IgD-negative memory B cell (primary cell): Measurements from ENCODE around the gene GCHFR. TPM values are rescaled to one million over a fixed set of nuclear protein-coding genes. Genes with fewer than 3 reads are reported as not detected.

Experiments
- H3K27ac Mint-ChIP-seq, 3 donors: one replicate each; pipeline ENCODE4 v1.8.0; 2020 to 2022; ENCODE audit warnings: mild to moderate bottlenecking in 3 of 3, mixed read lengths in 3 of 3, moderate library complexity in 1 of 3
- H3K27me3 Mint-ChIP-seq: one replicate; pipeline ENCODE4 v1.8.0; 2021; ENCODE audit warnings: mixed read lengths
- H3K36me3 Mint-ChIP-seq: one replicate; pipeline ENCODE4 v1.8.0; 2020; ENCODE audit warnings: mild to moderate bottlenecking, mixed read lengths
- H3K4me1 Mint-ChIP-seq, 3 donors: one replicate each; pipeline ENCODE4 v1.8.0; 2020 to 2022; ENCODE audit warnings: mixed read lengths in 3 of 3, mild to moderate bottlenecking in 1 of 3
- H3K4me3 Mint-ChIP-seq, 4 donors: one replicate each; pipeline ENCODE4 v1.8.0; 2020 to 2022; ENCODE audit warnings: mild to moderate bottlenecking in 4 of 4, mixed read lengths in 4 of 4, moderate library complexity in 3 of 4
- H3K9me3 Mint-ChIP-seq, 3 donors: one replicate each; pipeline ENCODE4 v1.8.0; 2020 to 2021; ENCODE audit warnings: mixed read lengths in 3 of 3, mild to moderate bottlenecking in 1 of 3
- polyA plus RNA-seq: library from polyadenylated mRNA; unstranded; fragments of 300-500 nt; fragmentation: Illumina TruSeq; gene quantifications from one replicate; pipeline ENCODE4 v1.2.3, GENCODE V29; 2021

The GCHFR gene
- polyA plus RNA-seq, 1 donor from 2014 or later: 44.2 TPM

GRCh38 chr15:40746916-40747418, 16.9 kb upstream of the GCHFR start:
- peaks cover 0 to 1% (median 0%) of the 10 kb centered on the region in 3 donors for H3K4me1 Mint-ChIP-seq
- H3K4me3 Mint-ChIP-seq: no peak overlapping the region
- H3K9me3 Mint-ChIP-seq: no peaks in the 10 kb centered on the region
- peaks cover 1% of the 10 kb centered on the region for H3K36me3 Mint-ChIP-seq
- no peaks in the 10 kb centered on the region for H3K27me3 Mint-ChIP-seq
- H3K27ac Mint-ChIP-seq: no peak overlapping the region

- H3K4me1 Mint-ChIP-seq: peaks cover 0 to 8% (median 4%) of the 10 kb centered on the region in 3 donors
- H3K27ac Mint-ChIP-seq: peak overlapping the region in 1 of 3 donors; percentile 31
- peak overlapping the region in 1 of 4 donors; percentile 49 for H3K4me3 Mint-ChIP-seq
- peaks cover 1% of the 10 kb centered on the region for H3K36me3 Mint-ChIP-seq
- H3K9me3 Mint-ChIP-seq: no peaks in the 10 kb centered on the region
- H3K27me3 Mint-ChIP-seq: no peaks in the 10 kb centered on the region
These were observed 15.9 kb upstream of the GCHFR start for GRCh38 chr15:40747685-40748631.

- H3K9me3 Mint-ChIP-seq: no peaks in the 10 kb centered on the region
- H3K4me3 Mint-ChIP-seq: no peak overlapping the region
- no peak overlapping the region for H3K27ac Mint-ChIP-seq
These were observed 14.7 kb upstream of the GCHFR start for GRCh38 chr15:40749151-40749630.

GRCh38 chr15:40750885-40751284, 13.0 kb upstream of the GCHFR start:
- H3K9me3 Mint-ChIP-seq: no peaks in the 10 kb centered on the region
- no peak overlapping the region for H3K4me3 Mint-ChIP-seq
- H3K27me3 Mint-ChIP-seq: no peaks in the 10 kb centered on the region
- no peaks in the 10 kb centered on the region for H3K36me3 Mint-ChIP-seq
- peaks cover 13 to 21% (median 15%) of the 10 kb centered on the region in 3 donors for H3K4me1 Mint-ChIP-seq
- H3K27ac Mint-ChIP-seq: peak overlapping the region in 1 of 3 donors; percentile 63

More at GRCh38 chr15:40749151-40749630, 14.7 kb upstream of the GCHFR start:
- Mint-ChIP-seq H3K27me3 (no peaks in the 10 kb centered on the region), H3K4me1 (peaks cover 7 to 15% (median 11%) of the 10 kb centered on the region in 3 donors), H3K36me3 (no peaks in the 10 kb centered on the region)

- no peaks in the 10 kb centered on the region for H3K27me3 Mint-ChIP-seq
- no peak overlapping the region for H3K27ac Mint-ChIP-seq
- H3K4me1 Mint-ChIP-seq: peaks cover 15 to 21% (median 15%) of the 10 kb centered on the region in 3 donors
- peak overlapping the region in 2 of 4 donors; percentile 34 to 74 for H3K4me3 Mint-ChIP-seq
- H3K36me3 Mint-ChIP-seq: no peaks in the 10 kb centered on the region
- no peaks in the 10 kb centered on the region for H3K9me3 Mint-ChIP-seq
These were observed 12.1 kb upstream of the GCHFR start for GRCh38 chr15:40751745-40752144.

- Mint-ChIP-seq H3K27me3 (no peaks in the 10 kb centered on the region), H3K27ac (peak overlapping the region; percentile 69 to 92 (median 76)), H3K4me1 (peaks cover 15 to 21% (median 15%) of the 10 kb centered on the region in 3 donors), H3K9me3 (no peaks in the 10 kb centered on the region), H3K4me3 (peak overlapping the region; percentile 91 to 99 (median 97)), H3K36me3 (no peaks in the 10 kb centered on the region)
These were observed 9.3 kb upstream of the GCHFR start for GRCh38 chr15:40754574-40754882.

- H3K36me3 Mint-ChIP-seq: no peaks in the 10 kb centered on the region
- H3K27ac Mint-ChIP-seq: peak within 1 kb of the TSS; percentile 69 to 96 (median 92)
- peak within 1 kb of the TSS; percentile 91 to 99 (median 97) for H3K4me3 Mint-ChIP-seq
- peaks cover 15 to 21% (median 15%) of the 10 kb centered on the region in 3 donors for H3K4me1 Mint-ChIP-seq
- H3K9me3 Mint-ChIP-seq: no peaks in the 10 kb centered on the region
- H3K27me3 Mint-ChIP-seq: no peaks in the 10 kb centered on the region
These were observed 8.7 kb upstream of the GCHFR start, which contains the start of gene RMDN3 for GRCh38 chr15:40754883-40755811. Gene RMDN3, minus strand, starts transcription at chr15:40755254. Its CDS starts 471 bp downstream, at chr15:40754783.

- Mint-ChIP-seq H3K27ac (peak overlapping the region; percentile 69 to 96 (median 92)), H3K27me3 (no peaks in the 10 kb centered on the region), H3K9me3 (no peaks in the 10 kb centered on the region), H3K4me1 (peaks cover 15 to 21% (median 15%) of the 10 kb centered on the region in 3 donors), H3K4me3 (peak overlapping the region; percentile 91 to 99 (median 97)), H3K36me3 (no peaks in the 10 kb centered on the region)
These were observed 8.1 kb upstream of the GCHFR start for GRCh38 chr15:40755812-40756208.

- Mint-ChIP-seq H3K9me3 (no peaks in the 10 kb centered on the region), H3K27me3 (no peaks in the 10 kb centered on the region), H3K4me1 (peaks cover 15 to 21% (median 15%) of the 10 kb centered on the region in 3 donors), H3K36me3 (no peaks in the 10 kb centered on the region), H3K4me3 (peak overlapping the region in 3 of 4 donors; percentile 47 to 97 (median 86)), H3K27ac (peak overlapping the region in 1 of 3 donors; percentile 92)
These were observed 6.9 kb upstream of the GCHFR start for GRCh38 chr15:40756938-40757337.

GRCh38 chr15:40759961-40760360, 3.9 kb upstream of the GCHFR start:
- Mint-ChIP-seq H3K9me3 (no peaks in the 10 kb centered on the region), H3K4me3 (peak overlapping the region in 1 of 4 donors; percentile 78), H3K36me3 (no peaks in the 10 kb centered on the region), H3K4me1 (peaks cover 7 to 13% (median 8%) of the 10 kb centered on the region in 3 donors), H3K27me3 (peaks cover 2% of the 10 kb centered on the region), H3K27ac (no peak overlapping the region)

- peak overlapping the region; percentile 81 to 96 (median 90) for H3K4me3 Mint-ChIP-seq
- peaks cover 9 to 14% (median 11%) of the 10 kb centered on the region in 3 donors for H3K4me1 Mint-ChIP-seq
- H3K27ac Mint-ChIP-seq: peak overlapping the region in 2 of 3 donors; percentile 59 to 80
- no peaks in the 10 kb centered on the region for H3K9me3 Mint-ChIP-seq
- peaks cover 2% of the 10 kb centered on the region for H3K27me3 Mint-ChIP-seq
- H3K36me3 Mint-ChIP-seq: no peaks in the 10 kb centered on the region
These were observed 708 bp upstream of the GCHFR start for GRCh38 chr15:40762919-40763800.

- H3K27ac Mint-ChIP-seq: peak overlapping the region; percentile 2 to 73 (median 62)
- H3K9me3 Mint-ChIP-seq: no peaks in the 10 kb centered on the region
- H3K36me3 Mint-ChIP-seq: no peaks in the 10 kb centered on the region
- H3K4me3 Mint-ChIP-seq: peak overlapping the region; percentile 81 to 96 (median 90)
- peaks cover 18 to 27% (median 22%) of the 10 kb centered on the region in 3 donors for H3K4me1 Mint-ChIP-seq
- H3K27me3 Mint-ChIP-seq: peaks cover 2% of the 10 kb centered on the region
These were observed 798 bp downstream of the GCHFR start for GRCh38 chr15:40764629-40765103.

GRCh38 chr15:40766194-40766815, 2.4 kb downstream of the GCHFR start:
- H3K27ac Mint-ChIP-seq: peak overlapping the region in 1 of 3 donors; percentile 23
- H3K4me1 Mint-ChIP-seq: peaks cover 23 to 33% (median 28%) of the 10 kb centered on the region in 3 donors
- no peaks in the 10 kb centered on the region for H3K36me3 Mint-ChIP-seq
- H3K9me3 Mint-ChIP-seq: no peaks in the 10 kb centered on the region
- peak overlapping the region in 3 of 4 donors; percentile 17 to 81 (median 80) for H3K4me3 Mint-ChIP-seq
- peaks cover 2% of the 10 kb centered on the region for H3K27me3 Mint-ChIP-seq
